Neural crest cell (in vitro differentiated cells): ENCODE data around the gene SIGLEC6. TPM values are rescaled to one million over a fixed set of nuclear protein-coding genes. Genes with fewer than 3 reads are reported as not detected.

Experiments
- DNase-seq: peaks from one replicate; pipeline ENCODE4 v3.0.0; 2021; ENCODE audit warnings: low read depth, mixed read lengths, low spot score
- H3K27ac Mint-ChIP-seq: one replicate; pipeline ENCODE4 v1.8.0; 2021; ENCODE audit warnings: mild to moderate bottlenecking, mixed read lengths; ENCODE audit not compliant: unreplicated experiment
- H3K27me3 Mint-ChIP-seq: 2 replicates; pipeline ENCODE4 v1.8.0; 2021; ENCODE audit warnings: low read depth, mild to moderate bottlenecking, mixed read lengths
- H3K36me3 Mint-ChIP-seq: 2 replicates; pipeline ENCODE4 v1.8.0; 2021; ENCODE audit warnings: low read depth, mild to moderate bottlenecking, mixed read lengths
- H3K4me1 Mint-ChIP-seq: 2 replicates; pipeline ENCODE4 v1.8.0; 2021; ENCODE audit warnings: mixed read lengths
- H3K4me3 Mint-ChIP-seq: one replicate; pipeline ENCODE4 v1.8.0; 2021; ENCODE audit warnings: mild to moderate bottlenecking, mixed read lengths
- H3K9me3 Mint-ChIP-seq: 2 replicates; pipeline ENCODE4 v1.8.0; 2021; ENCODE audit warnings: mixed read lengths
- CTCF ChIP-seq: fragments of 200-600 bp; sonication (generic); conservative IDR thresholded peaks from 2 replicates; pipeline ENCODE4 v1.5.0; 2021; ENCODE audit warnings: antibody characterized with exemption, mild to moderate bottlenecking
- total RNA-seq: library from RNA; stranded (reverse); gene quantifications from 2 replicates; pipeline ENCODE4 v1.2.1, GENCODE V29; 2021

SIGLEC6 gene
- total RNA-seq, 1 donor from 2014 or later = not detected

- H3K4me3 Mint-ChIP-seq = no peak overlapping the region
- no peaks in the 10 kb centered on the region for H3K36me3 Mint-ChIP-seq
- H3K4me1 Mint-ChIP-seq = no peaks in the 10 kb centered on the region
- no peak for TF ChIP-seq CTCF
- H3K27ac Mint-ChIP-seq = no peak overlapping the region
- H3K9me3 Mint-ChIP-seq = no peaks in the 10 kb centered on the region
- H3K27me3 Mint-ChIP-seq = peaks cover 65% of the 10 kb centered on the region
- no peak for DNase-seq
Observed at GRCh38 chr19:51548213-51548651, 16.8 kb upstream of the SIGLEC6 start.

GRCh38 chr19:51547397-51548212, 16.1 kb upstream of the SIGLEC6 start:
- Mint-ChIP-seq H3K4me3 (no peak overlapping the region), H3K9me3 (no peaks in the 10 kb centered on the region), H3K27me3 (peaks cover 65% of the 10 kb centered on the region)

GRCh38 chr19:51546650-51547396, 15.4 kb upstream of the SIGLEC6 start:
- no peak for DNase-seq
- no peak overlapping the region for H3K27ac Mint-ChIP-seq
- no peak for TF ChIP-seq CTCF
- H3K4me1 Mint-ChIP-seq = no peaks in the 10 kb centered on the region
- peaks cover 65% of the 10 kb centered on the region for H3K27me3 Mint-ChIP-seq
- no peaks in the 10 kb centered on the region for H3K9me3 Mint-ChIP-seq
- no peak overlapping the region for H3K4me3 Mint-ChIP-seq
- no peaks in the 10 kb centered on the region for H3K36me3 Mint-ChIP-seq

More at GRCh38 chr19:51547397-51548212, 16.1 kb upstream of the SIGLEC6 start:
- no peaks in the 10 kb centered on the region for H3K4me1 Mint-ChIP-seq
- no peak for TF ChIP-seq CTCF
- no peaks in the 10 kb centered on the region for H3K36me3 Mint-ChIP-seq
- DNase-seq = no peak
- H3K27ac Mint-ChIP-seq = no peak overlapping the region

GRCh38 chr19:51546107-51546649, 14.7 kb upstream of the SIGLEC6 start:
- H3K27ac Mint-ChIP-seq = no peak overlapping the region
- no peak overlapping the region for H3K4me3 Mint-ChIP-seq
- TF ChIP-seq CTCF = no peak
- no peaks in the 10 kb centered on the region for H3K4me1 Mint-ChIP-seq
- H3K36me3 Mint-ChIP-seq = no peaks in the 10 kb centered on the region
- peaks cover 65% of the 10 kb centered on the region for H3K27me3 Mint-ChIP-seq
- no peaks in the 10 kb centered on the region for H3K9me3 Mint-ChIP-seq
- no peak for DNase-seq

GRCh38 chr19:51544038-51544437, 12.6 kb upstream of the SIGLEC6 start:
- Mint-ChIP-seq H3K4me1 (no peaks in the 10 kb centered on the region), H3K27ac (no peak overlapping the region), H3K27me3 (peaks cover 65% of the 10 kb centered on the region), H3K9me3 (no peaks in the 10 kb centered on the region), H3K36me3 (no peaks in the 10 kb centered on the region), H3K4me3 (no peak overlapping the region)
- TF ChIP-seq CTCF = no peak
- DNase-seq = no peak
